DOHH2 (cell line): ENCODE results near the gene ABCD3.

Experiments
- H3F3A ChIP-seq: fragments of 200-600 bp; sonication (generic), shearing (Covaris generic); 2 replicates; pipeline ENCODE4 v1.6.0; 2016; ENCODE audit warnings: antibody characterized with exemption, mild to moderate bottlenecking; ENCODE audit not compliant: control insufficient read depth, insufficient read depth
- H3K27ac ChIP-seq: fragments of 200-600 bp; sonication (generic); 2 replicates; pipeline ENCODE4 v1.5.1; 2014; ENCODE audit warnings: low read depth, mild to moderate bottlenecking, low read length, moderate library complexity
- H3K27me3 ChIP-seq: fragments of 200-600 bp; sonication (generic); 2 replicates; pipeline ENCODE4 v1.6.1; 2014; ENCODE audit warnings: mild to moderate bottlenecking, low read length, mixed read lengths; ENCODE audit not compliant: control insufficient read depth
- H3K36me3 ChIP-seq: fragments of 200-600 bp; sonication (generic); 2 replicates; pipeline ENCODE4 v1.6.1; 2014; ENCODE audit warnings: mild to moderate bottlenecking, low read length, moderate library complexity, mixed read lengths; ENCODE audit not compliant: control insufficient read depth
- H3K4me1 ChIP-seq: fragments of 200-600 bp; sonication (generic); 2 replicates; pipeline ENCODE4 v1.6.1; 2014; ENCODE audit warnings: mild to moderate bottlenecking, low read length, mixed read lengths; ENCODE audit not compliant: control insufficient read depth
- H3K4me2 ChIP-seq: fragments of 200-600 bp; sonication (generic); 2 replicates; pipeline ENCODE4 v1.6.0; 2014; ENCODE audit warnings: mild to moderate bottlenecking, low read length, moderate library complexity
- H3K4me3 ChIP-seq: fragments of 200-600 bp; sonication (generic); 2 replicates; pipeline ENCODE4 v1.5.1; 2014; ENCODE audit warnings: mild to moderate bottlenecking, low read length, mixed read lengths
- H3K79me2 ChIP-seq: fragments of 200-600 bp; sonication (generic); 2 replicates; pipeline ENCODE4 v1.6.1; 2014; ENCODE audit warnings: mild to moderate bottlenecking, low read length, mixed read lengths; ENCODE audit not compliant: control insufficient read depth
- H3K9me2 ChIP-seq: fragments of 200-600 bp; sonication (generic); replicated peaks from 2 replicates; pipeline ENCODE4 v1.6.1; 2014; ENCODE audit warnings: mild to moderate bottlenecking, low read length, mixed read lengths; ENCODE audit not compliant: control insufficient read depth
- H3K9me3 ChIP-seq: fragments of 200-600 bp; sonication (generic); 2 replicates; pipeline ENCODE4 v1.6.1; 2014; ENCODE audit warnings: antibody characterized with exemption, low read length, mixed read lengths; ENCODE audit not compliant: control insufficient read depth, insufficient read depth
- H4K20me1 ChIP-seq: fragments of 200-600 bp; sonication (generic); 2 replicates; pipeline ENCODE4 v1.6.0; 2014; ENCODE audit warnings: low read depth, mild to moderate bottlenecking, antibody characterized with exemption, low read length, moderate library complexity; ENCODE audit not compliant: control insufficient read depth, insufficient read depth
- CTCF ChIP-seq: fragments of 200-600 bp; sonication (generic); IDR thresholded peaks from one replicate; pipeline ENCODE4 v1.5.1; 2014; ENCODE audit warnings: antibody characterized with exemption, mild to moderate bottlenecking, low read depth, low read length; ENCODE audit not compliant: poor library complexity, severe bottlenecking
- EZH2phosphoT487 ChIP-seq: fragments of 200-600 bp; sonication (generic); IDR thresholded peaks from 2 replicates; pipeline ENCODE4 v1.6.1; 2017; ENCODE audit warnings: borderline replicate concordance, mild to moderate bottlenecking, antibody characterized with exemption, low read length, moderate library complexity, mixed read lengths

The ABCD3 gene

GRCh38 chr1:94526152-94526980 is 108.2 kb downstream of the ABCD3 start:
- no peaks in the 10 kb centered on the region for H3K36me3 ChIP-seq
- no peaks in the 10 kb centered on the region for H3K9me2 ChIP-seq
- no peaks in the 10 kb centered on the region for H3K9me3 ChIP-seq
- H4K20me1 ChIP-seq, result no peaks in the 10 kb centered on the region; the same call in 1 of the 2 replicates
- H3K4me2 ChIP-seq, result no peak overlapping the region
- H3K27me3 ChIP-seq, result peaks cover 3% of the 10 kb centered on the region
- H3K4me1 ChIP-seq, result no peaks in the 10 kb centered on the region
- H3F3A ChIP-seq, result no peaks in the 10 kb centered on the region
- H3K27ac ChIP-seq, result no peak overlapping the region
- no peaks in the 10 kb centered on the region for H3K79me2 ChIP-seq
- no peak overlapping the region for H3K4me3 ChIP-seq
- TF ChIP-seq EZH2phosphoT487 (no peak), CTCF (no peak)

- Histone ChIP-seq H3K27ac (no peak overlapping the region), H3K79me2 (no peaks in the 10 kb centered on the region), H3K4me3 (no peak overlapping the region), H4K20me1 (no peaks in the 10 kb centered on the region), H3K27me3 (peaks cover 3% of the 10 kb centered on the region), H3F3A (no peaks in the 10 kb centered on the region), H3K4me2 (no peak overlapping the region), H3K36me3 (no peaks in the 10 kb centered on the region), H3K4me1 (no peaks in the 10 kb centered on the region), H3K9me2 (no peaks in the 10 kb centered on the region), H3K9me3 (no peaks in the 10 kb centered on the region)
- no peak for TF ChIP-seq EZH2phosphoT487
- TF ChIP-seq CTCF, result no peak
Observed at GRCh38 chr1:94527447-94528031, 109.3 kb downstream of the ABCD3 start.

GRCh38 chr1:94528299-94528698 is 110.1 kb downstream of the ABCD3 start:
- Histone ChIP-seq H3K9me2 (no peaks in the 10 kb centered on the region), H3K9me3 (no peaks in the 10 kb centered on the region), H3K4me1 (no peaks in the 10 kb centered on the region), H3K4me2 (no peak overlapping the region), H3K27me3 (peaks cover 3% of the 10 kb centered on the region), H3F3A (no peaks in the 10 kb centered on the region), H3K36me3 (no peaks in the 10 kb centered on the region), H4K20me1 (no peaks in the 10 kb centered on the region), H3K4me3 (no peak overlapping the region), H3K79me2 (no peaks in the 10 kb centered on the region), H3K27ac (no peak overlapping the region)
- TF ChIP-seq EZH2phosphoT487, result no peak
- TF ChIP-seq CTCF, result no peak
